GM12872 (cell line): ENCODE measurements around the gene ANKRD28.

ENCODE experiments used
- CTCF ChIP-seq: IDR thresholded peaks from 3 replicates; pipeline ENCODE4 v1.5.1; 2011; ENCODE audit warnings: low read depth, mild to moderate bottlenecking, low read length, moderate library complexity; ENCODE audit not compliant: insufficient read depth

Gene ANKRD28

GRCh38 chr3:15685927-15686326 is 111.9 kb downstream of the ANKRD28 start:
- TF ChIP-seq CTCF = no peak

- TF ChIP-seq CTCF = no peak
Measured at GRCh38 chr3:15683253-15683652, 114.5 kb downstream of the ANKRD28 start.

- no peak for TF ChIP-seq CTCF
Measured at GRCh38 chr3:15682561-15683185, 115.1 kb downstream of the ANKRD28 start.

GRCh38 chr3:15681668-15682067 is 116.1 kb downstream of the ANKRD28 start:
- no peak for TF ChIP-seq CTCF

GRCh38 chr3:15679306-15679705 is 118.5 kb downstream of the ANKRD28 start:
- TF ChIP-seq CTCF = no peak

- no peak for TF ChIP-seq CTCF
Measured at GRCh38 chr3:15676259-15676658, 121.5 kb downstream of the ANKRD28 start.

GRCh38 chr3:15673536-15673935 is 124.2 kb downstream of the ANKRD28 start:
- TF ChIP-seq CTCF = no peak
